ENCODE measurements around the gene BACH1. TPM values are rescaled to one million over a fixed set of nuclear protein-coding genes. Genes with fewer than 3 reads are reported as not detected.
A peak's percentile ranks its signal among the peaks of the same experiment; 100 is the strongest.

The BACH1 gene
- total and polyA plus RNA-seq, 4 donors, result 9.2 to 106 (median 54.2) TPM

DNA sequence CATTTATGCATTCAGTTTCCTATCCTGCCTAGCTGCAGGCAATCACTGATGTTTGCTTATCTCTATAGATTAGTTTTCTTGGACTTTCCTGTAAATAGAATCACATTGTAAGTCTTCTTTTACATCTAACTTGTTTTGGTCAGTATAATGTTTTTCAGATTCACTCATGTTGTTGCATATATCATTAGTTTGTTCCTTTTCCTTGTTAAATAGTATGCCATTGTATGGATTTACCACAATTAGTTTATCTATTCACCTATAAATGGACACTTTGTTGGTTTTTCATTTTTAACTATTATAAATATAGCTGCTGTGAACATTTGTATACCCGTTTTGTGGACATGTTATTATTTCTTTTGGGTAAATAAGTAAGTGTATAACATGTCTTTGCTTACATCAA lies 44.2 kb upstream of the BACH1 start:
- Histone ChIP-seq H3K9ac (ENCODE audit: insufficient read depth in 1 of 2, low read length in 2 of 2) (no peak overlapping the region), H3K27me3 (ENCODE audit: control insufficient read depth in 3 of 3, insufficient read depth in 3 of 3, low read length in 2 of 3) (no peaks in the 10 kb centered on the region), H3K27ac (ENCODE audit: low read depth in 1 of 2, low read length in 1 of 2) (no peak overlapping the region), H3K4me1 (ENCODE audit: control insufficient read depth in 5 of 5, insufficient read depth in 5 of 5, low read length in 5 of 5) (peaks cover 0 to 11% (median 2%) of the 10 kb centered on the region in 5 donors), H3K9me3 (ENCODE audit: control insufficient read depth in 4 of 4, insufficient read depth in 3 of 4, low read length in 3 of 4) (peaks cover 0 to 6% (median 2%) of the 10 kb centered on the region in 4 donors), H3K36me3 (ENCODE audit: control insufficient read depth in 4 of 4, insufficient read depth in 4 of 4, low read length in 4 of 4) (no peaks in the 10 kb centered on the region), H3K4me3 (no peak overlapping the region)
- TF ChIP-seq CTCF (IDR thresholded peaks at IDR 0.05; ENCODE audit: control extremely low read depth, extremely low read depth), result no peak
- DNase-seq, result no peak
- WGBS, 2 donors, result 94 to 98% methylated on average over 1 of the region's 1 CpG
- no peak for ATAC-seq (ENCODE audit: insufficient read depth, low FRiP score)

DNA sequence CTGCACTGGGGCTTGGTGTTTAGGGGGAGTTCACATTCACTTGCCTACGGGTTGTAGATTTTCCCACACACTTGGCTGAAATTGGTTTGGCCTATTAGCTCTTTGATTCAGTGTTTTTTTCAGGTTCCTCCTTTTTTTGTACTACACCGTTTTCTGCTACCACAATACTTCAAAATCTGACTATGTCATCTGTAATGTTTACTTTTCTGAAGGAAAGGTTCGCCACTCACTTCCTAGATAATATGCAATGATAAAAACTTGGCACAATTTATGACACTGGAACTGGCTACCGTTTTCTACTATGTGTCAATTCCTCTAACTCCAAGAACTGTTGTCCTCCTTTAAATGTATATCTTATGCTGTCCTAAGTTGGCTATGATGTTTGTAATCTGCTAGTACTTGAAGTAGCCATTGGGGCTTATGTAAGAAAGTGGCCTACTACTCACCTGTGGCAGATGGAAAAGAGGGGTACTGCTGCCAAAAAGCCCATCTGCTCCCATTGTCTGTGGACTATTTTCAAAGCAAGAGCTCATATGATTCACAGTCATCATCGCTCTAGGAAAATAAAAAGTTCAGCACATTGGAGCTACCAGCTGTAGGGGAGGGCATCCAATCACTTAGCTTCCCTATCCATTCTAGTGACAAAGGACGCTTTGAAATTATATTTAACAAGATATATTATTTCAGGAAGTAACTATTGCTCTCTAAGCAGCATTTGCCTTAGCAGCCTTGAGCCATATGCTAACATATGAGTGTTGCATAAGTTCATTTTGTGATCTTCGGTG lies 42.4 kb upstream of the BACH1 start:
- Histone ChIP-seq H3K36me3 (ENCODE audit: control insufficient read depth in 4 of 4, insufficient read depth in 4 of 4, low read length in 4 of 4) (no peaks in the 10 kb centered on the region), H3K4me1 (ENCODE audit: control insufficient read depth in 5 of 5, insufficient read depth in 5 of 5, low read length in 5 of 5) (peaks cover 0 to 9% (median 0%) of the 10 kb centered on the region in 5 donors), H3K9me3 (ENCODE audit: control insufficient read depth in 4 of 4, insufficient read depth in 3 of 4, low read length in 3 of 4) (peaks cover 0 to 6% (median 2%) of the 10 kb centered on the region in 4 donors), H3K4me3 (no peak overlapping the region), H3K27ac (ENCODE audit: low read depth in 1 of 2, low read length in 1 of 2) (no peak overlapping the region), H3K9ac (ENCODE audit: insufficient read depth in 1 of 2, low read length in 2 of 2) (no peak overlapping the region), H3K27me3 (ENCODE audit: control insufficient read depth in 3 of 3, insufficient read depth in 3 of 3, low read length in 2 of 3) (no peaks in the 10 kb centered on the region)
- DNase-seq (peak in 1 of 3 donors; percentile 24), ATAC-seq (ENCODE audit: insufficient read depth, low FRiP score) (no peak)
- no peak for TF ChIP-seq CTCF (IDR thresholded peaks at IDR 0.05; ENCODE audit: control extremely low read depth, extremely low read depth)
- 24 to 34% methylated on average over 7 of the region's 7 CpGs for WGBS, 2 donors

GRCh38 chr21:29257701-29258100 lies 41.0 kb upstream of the BACH1 start:
- peaks cover 0 to 5% (median 2%) of the 10 kb centered on the region in 4 donors for H3K9me3 ChIP-seq (ENCODE audit: control insufficient read depth in 4 of 4, insufficient read depth in 3 of 4, low read length in 3 of 4)
- TF ChIP-seq CTCF (IDR thresholded peaks at IDR 0.05; ENCODE audit: control extremely low read depth, extremely low read depth), result no peak
- ATAC-seq (ENCODE audit: insufficient read depth, low FRiP score), result no peak
- 76 to 82% methylated on average over 2 of the region's 2 CpGs for WGBS, 2 donors
- H3K27ac ChIP-seq (ENCODE audit: low read depth in 1 of 2, low read length in 1 of 2), result no peak overlapping the region
- no peaks in the 10 kb centered on the region for H3K27me3 ChIP-seq (ENCODE audit: control insufficient read depth in 3 of 3, insufficient read depth in 3 of 3, low read length in 2 of 3)
- no peak for DNase-seq
- no peaks in the 10 kb centered on the region for H3K36me3 ChIP-seq (ENCODE audit: control insufficient read depth in 4 of 4, insufficient read depth in 4 of 4, low read length in 4 of 4)
- H3K4me3 ChIP-seq, result no peak overlapping the region
- peaks cover 0 to 9% (median 0%) of the 10 kb centered on the region in 5 donors for H3K4me1 ChIP-seq (ENCODE audit: control insufficient read depth in 5 of 5, insufficient read depth in 5 of 5, low read length in 5 of 5)
- no peak overlapping the region for H3K9ac ChIP-seq (ENCODE audit: insufficient read depth in 1 of 2, low read length in 2 of 2)
